GM10248 (cell line): ENCODE measurements around the gene SV2C.

ENCODE experiments used
- CTCF ChIA-PET: fragments of 300-600 bp; sonication (Branson Sonifier 250); formaldehyde crosslinking; extraction: SDS; loops from one replicate; lab custom pipeline; 2021; ENCODE audit warnings: antibody characterized with exemption; lab: Yijun Ruan, JAX
- POLR2A ChIA-PET: fragments of 350-650 bp; sonication (Branson Sonifier 250); formaldehyde crosslinking; extraction: SDS; loops from one replicate; lab custom pipeline; 2020; ENCODE audit warnings: antibody characterized with exemption; lab: Yijun Ruan, JAX
- DNase-seq: peaks from one replicate; pipeline ENCODE4 v3.0.0; 2012; ENCODE audit errors: extremely low spot score
- TF ChIP-seq, protein P1 (sequence below): IDR thresholded peaks from 2 replicates; pipeline ENCODE4 v1.5.1; 2012; ENCODE audit warnings: mild to moderate bottlenecking, low read depth; ENCODE audit errors: extremely low read depth, missing control alignments, control extremely low read depth

SV2C gene

DNA sequence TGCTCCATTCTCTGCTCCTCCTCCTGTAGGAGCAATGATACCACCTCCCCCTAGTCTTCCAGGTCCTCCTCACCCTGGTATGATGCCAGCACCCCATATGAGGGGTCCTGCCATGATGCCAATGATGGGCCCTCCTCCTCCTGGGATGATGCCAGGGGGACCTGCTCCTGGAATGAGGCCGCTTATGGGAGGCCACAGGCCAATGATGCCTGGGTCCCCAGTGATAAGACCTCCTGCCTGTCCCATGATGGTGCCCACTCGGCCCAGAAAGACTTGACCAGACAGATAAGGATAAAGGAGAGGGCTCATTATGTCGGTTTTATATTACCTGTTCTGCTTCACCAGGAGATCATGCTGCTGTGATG, 293.7 kb downstream of the SV2C start:
- DNase-seq, result no peak
- TF ChIP-seq, protein P1, sequence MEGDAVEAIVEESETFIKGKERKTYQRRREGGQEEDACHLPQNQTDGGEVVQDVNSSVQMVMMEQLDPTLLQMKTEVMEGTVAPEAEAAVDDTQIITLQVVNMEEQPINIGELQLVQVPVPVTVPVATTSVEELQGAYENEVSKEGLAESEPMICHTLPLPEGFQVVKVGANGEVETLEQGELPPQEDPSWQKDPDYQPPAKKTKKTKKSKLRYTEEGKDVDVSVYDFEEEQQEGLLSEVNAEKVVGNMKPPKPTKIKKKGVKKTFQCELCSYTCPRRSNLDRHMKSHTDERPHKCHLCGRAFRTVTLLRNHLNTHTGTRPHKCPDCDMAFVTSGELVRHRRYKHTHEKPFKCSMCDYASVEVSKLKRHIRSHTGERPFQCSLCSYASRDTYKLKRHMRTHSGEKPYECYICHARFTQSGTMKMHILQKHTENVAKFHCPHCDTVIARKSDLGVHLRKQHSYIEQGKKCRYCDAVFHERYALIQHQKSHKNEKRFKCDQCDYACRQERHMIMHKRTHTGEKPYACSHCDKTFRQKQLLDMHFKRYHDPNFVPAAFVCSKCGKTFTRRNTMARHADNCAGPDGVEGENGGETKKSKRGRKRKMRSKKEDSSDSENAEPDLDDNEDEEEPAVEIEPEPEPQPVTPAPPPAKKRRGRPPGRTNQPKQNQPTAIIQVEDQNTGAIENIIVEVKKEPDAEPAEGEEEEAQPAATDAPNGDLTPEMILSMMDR, result no peak
- CTCF ChIA-PET, result interaction anchor here (1.0 to 1.2 kb wide), 2 partner anchors 11 to 206 kb away, joined by 3 read pairs; no protein-coding TSS in a partner anchor
- POLR2A ChIA-PET, result no interaction called here

DNA sequence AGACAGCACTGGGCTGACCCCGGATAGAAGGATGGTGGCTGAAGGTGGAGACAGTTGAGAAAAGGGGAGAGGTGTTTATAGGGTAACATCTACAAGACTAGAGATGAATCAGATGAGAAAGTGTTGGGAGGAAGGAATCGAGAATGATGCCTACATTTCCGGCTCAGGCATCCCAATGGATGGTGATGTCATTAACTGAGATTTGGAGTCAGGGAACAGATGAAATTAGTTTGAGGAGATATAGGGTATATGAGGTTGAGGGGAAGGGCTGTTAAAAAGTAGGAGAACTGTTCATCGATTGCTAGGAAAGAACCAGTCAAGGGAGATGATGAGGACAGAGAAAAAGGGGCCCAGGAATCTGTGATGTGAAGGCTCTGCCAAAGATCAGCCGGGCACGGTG, 295.2 kb downstream of the SV2C start:
- TF ChIP-seq, protein P1, result no peak

DNA sequence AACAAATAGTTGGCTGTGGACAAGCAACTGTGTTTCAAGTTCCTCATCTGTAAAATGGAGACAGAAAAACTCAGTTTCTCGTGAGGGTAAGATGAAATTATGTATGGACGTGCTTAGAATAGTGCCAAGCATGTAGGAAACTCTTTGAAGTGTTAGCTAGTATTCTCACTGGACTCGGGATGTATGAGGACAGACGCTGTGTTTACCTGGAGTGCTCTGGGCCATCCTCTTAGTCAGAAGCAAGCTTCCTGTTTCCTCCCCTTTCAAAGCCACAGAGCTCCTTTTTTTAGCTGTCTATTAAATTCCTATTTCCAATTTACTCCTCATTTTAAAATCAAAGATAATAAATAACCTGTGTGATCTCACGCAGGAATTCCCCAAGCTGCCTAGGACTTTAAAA, 296.1 kb downstream of the SV2C start:
- CTCF ChIA-PET, result interaction anchor here (1.0 to 1.4 kb wide), 2 partner anchors 18 to 71 kb away, joined by 3 to 5 read pairs; no protein-coding TSS in a partner anchor
- TF ChIP-seq, protein P1, result no peak
- DNase-seq, result no peak
- POLR2A ChIA-PET, result no interaction called here

More for the DNA sequence above, 295.2 kb downstream of the SV2C start:
- no peak for DNase-seq
- ChIA-PET CTCF (interaction anchor here (1.4 kb wide), 1 partner anchor 70 kb away, joined by 5 read pairs; no protein-coding TSS in a partner anchor), POLR2A (no interaction called here)

DNA sequence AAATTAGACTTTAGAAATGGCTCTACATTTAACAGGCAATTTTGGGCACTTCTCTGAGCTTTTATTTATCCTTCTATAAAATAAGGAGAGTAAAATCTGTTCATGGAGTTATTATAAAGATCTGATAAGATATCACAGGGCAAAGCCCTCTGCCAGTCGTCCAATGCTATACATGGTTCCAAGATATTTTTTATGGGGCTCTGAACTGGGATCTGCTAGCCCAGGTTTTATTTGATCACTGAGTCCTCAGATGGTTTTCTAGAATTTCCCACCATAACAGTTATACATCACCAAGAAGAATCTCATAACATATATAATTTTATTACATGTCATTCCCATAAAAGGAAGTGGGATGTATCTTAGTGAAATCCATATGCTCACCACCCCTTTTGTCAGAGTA, 296.7 kb downstream of the SV2C start:
- DNase-seq, result no peak
- TF ChIP-seq, protein P1, result no peak
- CTCF ChIA-PET, result interaction anchor here (1.0 to 1.4 kb wide), 2 partner anchors 17 to 71 kb away, joined by 3 to 5 read pairs; no protein-coding TSS in a partner anchor
- POLR2A ChIA-PET, result no interaction called here

DNA sequence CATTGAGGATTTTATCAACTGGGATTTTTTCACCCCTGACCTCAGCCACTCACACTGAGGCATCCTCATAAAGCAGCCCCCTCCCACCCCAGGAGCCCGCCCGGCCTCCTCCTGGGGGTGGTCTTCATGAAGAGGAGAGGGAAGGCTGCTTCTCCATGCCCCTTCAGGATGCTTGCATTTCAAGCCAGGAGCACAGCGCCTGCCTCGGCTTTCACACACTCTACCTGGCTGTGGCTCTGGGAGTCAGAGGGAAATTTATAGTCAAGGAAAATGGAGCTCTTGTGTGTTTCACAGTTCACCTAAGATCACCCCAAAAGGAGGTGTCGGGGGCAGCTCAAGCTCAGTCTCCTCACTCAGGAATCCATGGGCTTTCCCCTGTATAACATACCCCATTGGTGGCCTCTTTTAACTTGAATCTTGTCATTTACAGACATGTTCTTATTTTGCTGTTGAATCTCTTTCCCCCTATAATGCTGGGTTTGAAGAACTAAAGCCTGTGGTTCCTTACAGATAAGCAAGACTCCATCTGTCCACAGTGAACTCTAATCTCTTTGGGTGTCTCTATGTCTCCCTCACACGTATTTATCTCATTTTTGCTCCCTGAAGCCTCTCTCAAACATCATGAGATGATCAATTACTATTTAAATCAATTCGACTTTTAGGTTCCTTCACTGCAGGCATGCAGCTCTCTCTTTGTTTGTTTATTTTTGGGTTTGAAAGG, 297.3 kb downstream of the SV2C start:
- POLR2A ChIA-PET, result no interaction called here
- TF ChIP-seq, protein P1, result no peak
- no peak for DNase-seq
- CTCF ChIA-PET, result interaction anchor here (1.1 kb wide), 1 partner anchor 22 kb away, joined by 3 read pairs; the partner anchor contains the start of gene IQGAP2

DNA sequence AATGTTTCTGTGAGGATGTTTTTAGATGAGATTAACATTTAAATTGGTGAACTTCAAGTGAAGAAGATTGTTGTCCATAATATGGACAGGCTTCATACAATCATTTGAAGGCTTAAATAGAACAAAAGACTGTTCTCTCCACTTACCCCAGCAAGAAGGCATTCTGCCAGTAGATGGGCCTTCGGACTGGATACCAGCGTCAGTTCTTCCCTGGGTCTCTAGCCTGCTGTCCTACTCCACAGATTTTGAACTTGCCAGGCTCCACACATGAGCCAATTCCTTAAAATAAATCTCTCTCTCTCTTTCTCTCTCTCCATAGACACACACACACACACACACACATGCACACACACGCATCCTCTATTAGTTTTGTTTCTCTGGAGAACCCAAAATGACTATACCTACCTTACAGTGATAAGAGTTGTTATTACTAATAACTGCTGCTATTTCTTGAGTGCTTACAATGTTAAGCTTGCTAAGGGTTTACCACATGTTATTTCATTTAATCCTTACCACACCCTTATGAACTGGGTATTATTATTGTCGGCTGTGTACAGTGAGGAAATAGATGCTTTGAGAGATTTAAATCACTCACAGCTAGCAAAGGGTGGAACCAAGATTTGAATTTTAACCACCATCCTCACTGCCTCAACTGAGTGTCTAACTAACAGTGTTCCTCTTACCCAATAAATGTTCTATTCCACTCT, 300.1 kb downstream of the SV2C start:
- TF ChIP-seq, protein P1, result no peak
- POLR2A ChIA-PET, result no interaction called here
- DNase-seq, result no peak
- CTCF ChIA-PET, result no interaction called here
